Activated CD4-positive, alpha-beta T cell treated with anti-CD3 and anti-CD28 coated beads, Interleukin-2, amount 10 ng/mL, durations not matched to agents 7 days and 5 days (primary cell): ENCODE measurements around the gene TES. TPM values are rescaled to one million over a fixed set of nuclear protein-coding genes. Genes with fewer than 3 reads are reported as not detected.

ENCODE experiments used
- CTCF ChIA-PET: fragments of 350-600 bp; sonication (Branson Sonifier 250); formaldehyde crosslinking; loops from one replicate; lab custom pipeline; 2021; ENCODE audit warnings: antibody characterized with exemption; lab: Charles Lee
- POLR2A ChIA-PET: fragments of 350-600 bp; sonication (Branson Sonifier 250); formaldehyde crosslinking; loops from one replicate; lab custom pipeline; 2021; ENCODE audit warnings: antibody characterized with exemption; lab: Charles Lee
- DNase-seq: peaks from one replicate; pipeline ENCODE4 v3.0.0-alpha.2; 2020
- H3K27ac Mint-ChIP-seq: one replicate; pipeline ENCODE4 v1.8.0; 2021; ENCODE audit warnings: mild to moderate bottlenecking, moderate library complexity, mixed read lengths
- H3K27me3 Mint-ChIP-seq: one replicate; pipeline ENCODE4 v1.8.0; 2021; ENCODE audit warnings: mixed read lengths
- H3K36me3 Mint-ChIP-seq: one replicate; pipeline ENCODE4 v1.8.0; 2021; ENCODE audit warnings: low read depth, mixed read lengths
- H3K4me1 Mint-ChIP-seq: one replicate; pipeline ENCODE4 v1.8.0; 2021; ENCODE audit warnings: mixed read lengths
- H3K4me3 Mint-ChIP-seq: one replicate; pipeline ENCODE4 v1.8.0; 2021; ENCODE audit warnings: mild to moderate bottlenecking, moderate library complexity, mixed read lengths
- H3K9me3 Mint-ChIP-seq: one replicate; pipeline ENCODE4 v1.8.0; 2021; ENCODE audit warnings: mixed read lengths
- total RNA-seq, 2 experiments: library from RNA; stranded (reverse); gene quantifications; one replicate each; pipeline ENCODE4 v1.2.3, GENCODE V29; 2021

The TES gene
- total RNA-seq, 2 experiments from 2014 or later, result 139 to 140 TPM

- ChIA-PET CTCF (no interaction called here), POLR2A (no interaction called here)
- H3K27ac Mint-ChIP-seq, result no peak overlapping the region
- H3K4me1 Mint-ChIP-seq, result no peaks in the 10 kb centered on the region
- no peak overlapping the region for H3K4me3 Mint-ChIP-seq
- peaks cover 16% of the 10 kb centered on the region for H3K27me3 Mint-ChIP-seq
- H3K9me3 Mint-ChIP-seq, result no peaks in the 10 kb centered on the region
- DNase-seq, result no peak
- H3K36me3 Mint-ChIP-seq, result no peaks in the 10 kb centered on the region
Measured at GRCh38 chr7:116307253-116307652, 96.9 kb downstream of the TES start.

Other genes starting within 250 kb of the TES start
- gene TFEC, start 179.8 kb upstream of the TES start, total RNA-seq, result under 1 TPM in 1 of 2 experiments, not detected in 1; 0.17 TPM